M059J (cell line): Measurements from ENCODE around the gene RALGAPA1. TPM values are rescaled to one million over a fixed set of nuclear protein-coding genes. Genes with fewer than 3 reads are reported as not detected.
"Not testable (repeated sequence)": the region's sequence is repeated elsewhere in the genome, so short reads cannot be mapped to it uniquely, and the experiment has no call there.

Source experiments
- DNase-seq: peaks from one replicate; pipeline ENCODE4 v3.0.0-alpha.2; 2012; ENCODE audit warnings: low read depth
- total RNA-seq: library from RNA; depleted of rRNA; stranded (reverse); fragments of >200 nt; shearing (Covaris generic); gene quantifications from 2 replicates; pipeline ENCODE4 v1.2.3, GENCODE V29; 2014

RALGAPA1 gene
- total RNA-seq, 1 experiment from 2014 or later = 13.4 TPM

DNA sequence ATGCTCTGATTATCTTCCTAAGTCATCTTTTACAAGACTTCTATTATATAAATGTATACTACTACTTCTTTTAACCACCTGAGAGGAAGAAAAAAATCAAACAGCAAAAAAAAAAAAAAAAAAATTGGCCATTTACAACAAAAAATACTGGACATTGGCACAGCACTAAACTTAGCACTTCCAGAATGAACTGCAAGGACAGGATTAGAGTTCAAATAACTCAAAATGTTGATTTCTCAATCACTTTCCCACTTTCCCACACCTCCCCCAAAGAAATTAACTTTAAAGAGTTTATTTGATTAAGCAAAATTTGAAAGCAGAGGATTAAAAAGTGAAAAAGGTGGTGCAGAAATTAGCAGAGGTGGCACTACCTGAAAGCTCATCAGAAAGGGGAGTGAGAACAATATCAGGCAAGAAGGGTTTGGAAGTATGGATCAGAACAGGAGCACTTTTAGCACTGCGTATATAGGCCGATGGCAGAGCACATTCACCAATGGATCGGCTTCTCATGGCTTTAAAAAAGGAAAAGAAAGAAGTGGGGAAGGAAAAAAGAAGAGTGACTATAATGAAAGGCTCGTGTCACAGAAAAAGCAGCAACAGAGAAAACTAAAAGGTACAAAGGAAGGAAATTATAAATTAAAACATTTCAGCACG lies 109.2 kb downstream of the RALGAPA1 start:
- no peak for DNase-seq

DNA sequence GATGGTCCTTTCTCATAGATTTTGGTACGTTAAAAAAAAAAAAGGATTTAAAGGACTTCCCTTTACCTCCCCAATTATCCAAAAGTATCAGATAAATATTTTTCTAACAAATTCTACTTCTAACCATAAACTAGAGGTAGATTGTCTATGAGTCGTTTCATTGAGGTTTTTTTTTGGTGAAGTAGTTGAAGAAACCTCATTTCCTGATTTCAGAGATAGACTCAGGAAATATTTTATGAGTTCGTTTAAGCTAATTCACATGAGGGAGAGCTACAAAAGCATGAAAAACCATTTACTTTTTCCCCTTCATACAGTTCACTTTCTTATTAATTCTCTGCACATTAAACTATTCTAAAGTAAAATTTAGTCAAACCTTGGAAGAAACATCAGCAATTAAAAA lies 112.5 kb downstream of the RALGAPA1 start:
- peak; percentile 9 for DNase-seq

DNA sequence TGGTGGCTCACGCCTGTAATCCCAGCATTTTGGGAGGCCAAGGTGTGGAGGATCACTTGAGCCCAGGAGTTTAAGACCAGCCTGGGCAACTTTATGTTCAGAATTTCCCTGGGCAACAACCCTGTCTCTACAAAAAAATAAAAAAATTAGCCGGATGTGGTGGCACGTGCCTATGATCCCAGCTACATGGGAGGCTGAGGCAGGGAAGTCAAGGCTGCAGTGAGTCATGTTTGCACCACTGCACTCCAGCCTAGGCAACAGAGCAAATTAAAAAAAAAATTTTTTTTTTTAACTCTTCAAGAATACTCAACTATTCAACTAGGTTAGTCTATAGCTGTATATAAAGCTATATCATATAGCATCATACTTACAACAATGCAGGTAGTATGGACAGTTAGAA lies 113.0 kb downstream of the RALGAPA1 start:
- peak; percentile 13 for DNase-seq

DNA sequence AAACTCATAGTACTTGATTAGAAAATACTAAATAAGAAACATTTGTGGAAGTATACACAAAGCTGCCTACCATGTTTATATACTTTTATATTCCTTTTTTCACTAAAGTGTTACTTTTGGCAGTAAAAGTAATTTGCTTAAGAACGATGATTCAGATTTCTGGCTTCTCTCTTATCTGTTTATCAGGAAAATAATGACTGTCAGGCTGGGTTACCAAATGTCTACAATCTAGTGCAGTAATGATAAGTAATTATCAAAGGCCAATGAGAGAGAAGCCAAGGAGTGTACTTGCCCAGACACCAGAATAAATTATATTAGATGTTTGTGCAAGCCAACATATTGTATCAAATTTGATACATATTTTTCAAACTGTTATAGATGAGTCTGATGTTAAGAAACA lies 113.4 kb downstream of the RALGAPA1 start:
- DNase-seq = peak; percentile 18

DNA sequence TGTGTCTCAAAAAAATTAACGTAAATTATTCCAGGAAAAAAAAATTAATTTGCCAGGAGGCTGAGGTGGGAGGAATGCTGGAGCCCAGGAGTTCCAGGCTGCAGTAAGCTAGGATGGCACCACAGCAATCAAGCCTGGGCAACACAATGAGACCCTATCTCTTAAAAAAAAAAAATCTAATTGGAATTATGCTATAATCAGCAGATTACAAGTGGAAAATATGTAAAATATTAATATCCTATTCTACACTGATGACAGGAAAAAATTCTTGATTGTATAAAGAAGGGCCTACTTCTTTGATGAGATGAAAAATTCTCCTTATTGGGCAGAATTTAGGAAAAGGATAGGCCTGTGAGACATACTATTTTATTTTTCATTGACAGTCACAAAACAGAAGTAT lies 114.0 kb downstream of the RALGAPA1 start:
- no peak for DNase-seq

DNA sequence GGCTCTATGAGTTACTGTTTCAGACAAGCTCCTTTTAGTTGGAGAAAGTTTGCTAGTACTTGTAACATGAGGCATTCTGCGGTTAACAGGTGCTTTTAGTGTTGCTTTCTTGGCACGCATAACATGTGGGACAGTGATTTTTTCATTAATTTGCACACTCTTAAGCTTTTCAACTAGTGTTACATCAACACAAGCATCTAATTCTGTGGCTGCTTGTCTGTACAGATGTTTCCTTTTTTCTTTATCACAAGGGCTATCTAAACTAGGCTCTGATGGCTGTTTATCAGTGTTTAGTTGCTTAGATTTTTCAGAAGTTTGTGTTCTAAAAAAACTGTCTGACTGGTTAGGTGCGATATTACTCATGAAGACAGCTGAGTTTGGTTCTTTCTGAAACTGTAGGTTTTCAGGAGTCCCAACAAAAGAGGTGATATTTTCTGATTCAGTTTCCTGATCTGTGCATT lies 120.1 kb downstream of the RALGAPA1 start:
- DNase-seq = no peak

DNA sequence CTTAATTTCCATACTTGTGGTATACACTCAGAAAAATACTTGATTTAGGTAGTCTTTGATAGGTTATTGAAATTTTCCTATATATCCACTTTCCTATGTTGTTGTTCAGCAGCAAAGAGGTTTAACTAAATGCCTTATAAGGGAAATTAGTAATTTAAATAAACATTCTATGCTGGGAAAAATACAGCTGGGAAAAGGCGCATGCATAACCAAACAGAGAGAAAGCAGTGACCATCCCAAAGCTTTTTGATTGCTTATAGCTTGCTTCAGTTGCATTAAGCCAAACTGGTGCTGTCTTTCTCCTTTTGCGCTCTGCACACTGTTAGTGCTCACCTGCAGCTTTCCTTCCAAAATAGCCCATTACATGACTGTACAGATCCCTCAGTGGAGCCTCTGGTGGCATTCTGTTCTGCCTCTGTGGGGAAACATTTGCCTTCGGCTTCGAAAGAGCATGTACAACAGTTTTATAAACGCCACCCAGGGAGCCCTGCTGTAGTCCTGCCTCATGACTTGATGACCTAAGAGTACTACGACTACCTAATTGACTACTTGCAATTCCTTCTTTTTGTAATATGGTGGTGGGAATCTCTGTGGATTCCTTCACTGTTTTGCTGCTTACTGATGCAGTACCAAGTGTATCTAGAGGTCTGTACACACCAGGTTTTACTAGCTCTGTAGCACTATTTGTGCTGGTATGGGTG lies 120.8 kb downstream of the RALGAPA1 start:
- no peak for DNase-seq

DNA sequence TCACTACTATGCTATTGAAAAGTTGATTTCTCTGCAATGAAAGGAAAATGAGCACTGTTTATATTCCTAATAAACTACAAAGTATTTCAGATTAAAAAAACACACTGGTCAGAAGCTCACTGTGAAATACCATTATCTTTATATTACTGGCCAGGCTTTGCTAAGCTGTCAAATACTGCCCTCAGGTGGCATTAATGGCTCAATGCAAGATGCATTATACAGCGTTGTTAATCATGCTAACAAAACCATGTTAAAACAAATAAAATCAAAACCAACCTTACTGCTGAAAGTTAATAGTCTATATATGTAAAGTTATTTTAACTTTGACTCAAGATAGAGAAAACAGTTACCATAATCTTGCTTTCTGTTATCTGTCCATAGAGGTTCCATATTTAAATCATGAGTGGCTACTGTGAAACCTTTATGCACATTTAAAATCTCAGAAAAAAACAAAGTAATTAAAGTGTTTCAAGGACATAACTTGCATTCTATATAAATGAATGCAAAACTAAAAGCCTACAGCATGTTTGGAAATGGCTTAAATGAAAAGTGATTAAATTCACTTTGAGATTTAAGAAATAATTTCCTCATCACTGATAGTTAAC lies 121.7 kb downstream of the RALGAPA1 start:
- DNase-seq = peak; percentile 51

DNA sequence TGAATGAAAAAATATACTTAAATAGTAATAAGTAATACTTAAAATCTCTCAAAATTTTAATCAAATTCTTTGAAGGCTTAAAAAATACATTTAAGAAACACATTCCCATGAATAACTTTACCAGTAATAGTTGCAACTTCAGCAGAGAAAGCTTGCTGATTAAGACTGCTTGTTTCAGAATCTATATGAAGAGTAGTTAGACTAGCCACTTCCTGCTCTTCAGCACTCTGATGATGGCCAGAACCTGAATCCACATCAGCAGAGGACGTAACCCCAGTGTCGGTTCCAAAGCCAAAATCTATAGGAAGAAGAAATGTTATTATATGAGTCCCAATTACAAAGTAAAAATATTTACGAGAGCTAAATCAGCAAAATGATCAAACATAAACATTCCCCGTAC lies 125.4 kb downstream of the RALGAPA1 start:
- not testable (repeated sequence) for DNase-seq

DNA sequence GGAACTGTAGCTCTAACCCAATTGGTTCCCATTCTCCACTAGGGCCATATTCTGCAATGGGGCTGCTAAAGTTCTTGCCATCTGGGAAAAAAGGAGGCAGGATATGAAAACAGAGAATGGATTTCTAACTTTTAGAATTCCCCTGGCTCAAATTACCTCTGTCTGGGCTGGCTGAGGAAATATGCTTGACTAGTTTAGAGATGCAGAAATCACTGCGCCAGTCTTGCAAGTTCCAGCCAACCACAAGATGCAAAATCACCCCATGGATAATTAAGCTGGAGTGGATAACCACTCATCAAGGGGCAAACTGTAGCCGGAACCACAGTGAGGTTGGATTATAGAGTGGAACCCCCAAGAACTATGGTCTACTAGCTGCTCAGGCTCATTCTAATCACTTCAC lies 126.3 kb downstream of the RALGAPA1 start:
- no peak for DNase-seq

DNA sequence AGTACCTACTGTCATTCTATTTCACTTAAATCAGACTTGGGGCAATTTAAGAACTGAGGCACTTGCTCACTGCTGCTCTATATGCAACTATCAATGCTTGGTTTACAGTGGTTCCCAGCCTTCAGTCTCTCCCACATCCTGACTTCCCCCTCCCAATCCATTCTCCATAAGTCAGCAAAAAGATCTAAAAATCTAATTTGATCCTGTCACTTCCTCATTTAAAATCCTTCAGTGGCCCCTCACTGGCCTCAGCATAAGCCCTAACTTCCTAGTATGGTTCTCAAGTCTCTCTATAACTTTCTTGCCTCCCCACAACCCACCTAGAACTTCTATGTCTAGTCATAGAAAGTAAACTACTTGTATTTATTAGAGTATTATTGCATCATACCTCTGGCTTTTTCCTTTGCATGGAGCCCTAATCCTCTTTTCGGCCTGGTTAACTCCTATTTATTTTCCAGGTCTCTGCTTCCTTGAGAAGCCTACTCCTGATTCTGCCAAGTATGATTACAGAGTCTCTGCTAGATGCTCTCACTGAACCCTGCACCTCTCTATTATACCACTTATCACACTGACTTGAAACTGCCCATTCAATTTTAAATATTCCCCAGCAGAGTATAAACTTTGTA lies 130.6 kb downstream of the RALGAPA1 start:
- no peak for DNase-seq

DNA sequence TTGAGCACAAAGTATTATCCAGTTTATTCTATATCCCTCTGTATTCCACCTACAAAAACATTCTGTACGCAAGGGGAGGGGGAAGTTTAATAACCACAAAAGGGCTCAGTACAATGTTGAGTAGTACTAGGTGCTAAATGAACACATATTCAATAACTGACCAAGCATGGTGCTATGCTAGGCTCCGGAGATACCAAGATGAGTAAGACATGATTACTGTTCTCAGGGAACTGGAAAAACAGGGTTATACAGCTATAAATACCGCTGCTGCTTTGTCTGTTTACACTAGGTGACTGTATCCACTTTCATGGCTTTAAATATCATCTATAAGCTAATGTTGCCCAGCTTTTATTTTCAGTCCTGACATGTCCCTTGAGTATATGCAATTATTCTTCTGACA lies 139.3 kb downstream of the RALGAPA1 start:
- DNase-seq = peak; percentile 12

DNA sequence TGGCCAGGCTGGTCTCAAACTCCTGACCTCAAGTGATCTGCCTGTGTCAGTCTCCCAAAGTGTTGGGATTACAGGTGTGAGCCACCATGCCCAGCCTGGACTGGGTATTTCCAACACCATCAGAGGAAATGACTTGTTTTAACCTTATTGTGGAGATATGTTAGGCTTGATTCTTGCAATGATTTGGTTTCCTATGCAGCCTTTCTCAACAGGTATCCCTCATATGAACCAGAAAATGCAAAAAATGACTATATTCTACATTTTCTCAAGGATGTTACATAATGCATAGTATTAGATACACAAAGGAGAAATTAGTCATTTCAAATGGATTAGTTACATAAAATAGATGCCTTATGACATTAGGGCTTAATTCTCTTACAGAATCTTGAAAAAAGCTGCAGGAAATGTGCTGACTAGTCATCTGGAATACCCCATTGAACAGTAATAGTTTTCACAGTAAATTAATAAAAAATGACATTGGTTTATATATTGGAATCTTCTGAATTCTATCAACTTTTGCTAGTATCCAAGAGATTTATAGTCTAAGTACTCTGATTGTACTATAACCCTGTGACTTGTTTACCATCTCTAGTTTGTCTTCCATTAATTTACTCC lies 142.6 kb downstream of the RALGAPA1 start:
- DNase-seq = no peak

DNA sequence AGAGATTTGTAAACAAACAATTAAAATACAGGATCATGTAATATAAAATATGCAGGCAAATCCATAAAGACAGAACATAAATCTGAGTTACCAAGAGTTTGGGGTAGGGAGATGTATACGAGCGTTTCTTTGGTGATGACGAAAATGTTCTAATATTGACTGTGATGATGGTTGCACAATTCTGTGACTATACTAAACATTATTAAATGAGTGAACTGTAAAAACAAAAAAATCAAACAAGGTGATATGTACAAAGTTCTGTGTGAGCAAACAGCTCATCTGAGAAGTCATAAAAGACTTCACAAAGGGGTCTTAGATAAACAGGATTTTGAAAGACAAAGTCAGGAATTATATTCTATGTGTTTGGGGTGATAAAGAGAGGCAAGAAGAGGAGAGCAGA lies 147.2 kb downstream of the RALGAPA1 start:
- DNase-seq = no peak

DNA sequence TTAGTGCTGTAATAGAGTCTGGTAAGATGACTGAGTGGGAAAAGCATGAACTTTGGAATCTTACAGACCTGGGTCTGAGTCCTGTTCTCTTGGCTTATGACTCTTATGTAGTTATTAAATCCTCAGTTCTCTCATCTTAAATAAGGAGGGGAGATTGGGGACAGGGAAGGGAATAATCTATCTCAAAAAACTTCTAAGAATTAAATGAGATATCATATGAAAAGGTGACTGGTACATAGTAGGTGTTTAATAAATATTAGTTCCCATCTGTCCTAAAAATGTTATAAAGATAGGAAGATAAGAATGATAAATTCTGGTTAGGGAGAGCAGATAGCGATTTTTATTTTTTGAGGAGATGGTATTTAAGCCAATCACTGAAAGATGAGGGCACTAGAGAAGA lies 156.1 kb downstream of the RALGAPA1 start:
- DNase-seq = no peak

DNA sequence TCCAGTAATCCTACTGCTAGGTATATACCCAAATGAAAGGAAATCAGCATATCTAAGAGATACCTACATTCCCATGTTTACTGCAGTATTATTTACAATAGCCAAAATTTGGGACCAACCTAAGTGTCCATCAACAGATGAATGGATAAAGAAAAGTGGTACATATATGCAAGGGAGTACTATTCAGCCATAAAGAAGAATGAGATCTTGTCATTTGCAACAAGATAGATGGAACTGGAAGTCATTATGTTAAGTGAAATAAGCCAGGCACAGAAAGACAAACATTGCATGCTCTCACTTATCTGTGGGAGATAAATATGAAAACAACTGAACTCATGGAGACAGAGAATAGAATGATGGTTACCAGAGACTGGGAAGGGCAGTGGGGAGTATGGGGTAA lies 165.6 kb downstream of the RALGAPA1 start:
- no peak for DNase-seq

DNA sequence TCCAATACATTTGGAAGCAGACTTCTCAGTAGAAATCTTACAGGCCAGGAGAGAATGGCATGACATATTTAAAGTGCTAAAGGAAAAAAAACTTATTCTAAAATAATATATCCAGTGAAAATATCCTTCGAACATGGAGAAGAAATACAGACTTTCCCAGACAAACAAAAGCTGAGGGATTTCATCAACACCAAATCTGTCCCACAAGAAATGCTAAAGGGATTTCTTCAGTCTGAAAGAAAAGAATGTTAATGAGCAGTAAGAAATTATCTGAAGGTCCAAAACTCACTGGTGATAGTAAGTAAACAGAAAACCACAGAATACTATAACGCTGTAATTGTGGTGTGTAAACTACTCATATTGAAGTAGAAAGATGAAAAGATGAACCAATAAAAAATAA lies 171.2 kb downstream of the RALGAPA1 start:
- no peak for DNase-seq

DNA sequence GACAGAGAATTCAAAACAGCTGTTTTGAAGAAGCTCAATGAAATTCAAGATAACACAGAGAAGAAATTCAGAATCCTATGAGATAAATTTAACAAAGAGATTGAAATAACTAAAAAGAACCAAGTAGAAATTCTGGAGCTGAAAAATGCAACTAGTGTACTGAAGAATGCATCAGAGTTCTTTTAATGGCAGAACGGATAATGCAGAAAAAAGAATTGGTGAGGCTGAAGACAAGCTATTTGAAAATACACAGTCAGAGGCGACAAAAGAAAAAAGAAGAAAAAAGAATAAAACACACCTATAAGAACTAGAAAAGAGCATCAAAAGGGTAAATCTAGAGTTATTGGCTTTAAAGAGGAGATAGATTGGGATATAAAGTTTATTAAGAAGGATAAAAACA lies 171.8 kb downstream of the RALGAPA1 start:
- DNase-seq = no peak

DNA sequence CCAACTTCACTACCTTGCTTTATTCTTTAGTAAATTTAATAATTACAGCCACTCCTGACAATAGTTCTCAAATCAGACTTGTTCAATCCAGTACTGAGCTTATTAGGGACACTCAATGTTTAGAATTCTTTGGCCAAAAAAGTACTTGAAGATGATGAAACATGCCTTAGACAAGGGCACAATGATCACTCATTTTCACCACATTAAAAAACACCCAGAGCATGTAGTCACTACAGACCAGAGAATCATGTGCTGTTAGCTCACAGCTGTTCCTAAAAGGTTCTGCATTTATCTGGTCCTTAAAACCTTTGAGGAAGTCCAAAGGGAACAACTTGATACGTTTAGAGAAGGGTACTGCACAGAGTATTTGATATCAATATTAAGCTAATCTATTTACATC lies 176.4 kb downstream of the RALGAPA1 start:
- no peak for DNase-seq

DNA sequence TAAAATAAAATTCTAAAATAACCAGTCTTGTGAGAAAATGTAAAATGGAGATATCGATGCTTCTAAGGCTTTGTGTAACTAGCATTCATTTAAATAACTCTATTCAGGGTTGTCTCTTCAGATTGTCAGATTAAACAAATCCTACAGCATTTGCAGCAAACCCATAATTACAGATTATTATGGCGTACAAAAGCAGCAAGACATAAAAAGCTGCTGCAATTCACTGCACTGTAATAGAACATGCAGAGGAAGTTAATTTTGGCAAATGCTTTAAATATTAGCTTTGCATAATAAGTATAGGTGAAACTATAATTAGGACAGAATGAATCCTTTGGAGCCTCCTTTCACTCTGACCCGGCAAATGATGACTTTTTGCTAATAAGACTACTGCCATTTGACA lies 176.8 kb downstream of the RALGAPA1 start:
- no peak for DNase-seq

DNA sequence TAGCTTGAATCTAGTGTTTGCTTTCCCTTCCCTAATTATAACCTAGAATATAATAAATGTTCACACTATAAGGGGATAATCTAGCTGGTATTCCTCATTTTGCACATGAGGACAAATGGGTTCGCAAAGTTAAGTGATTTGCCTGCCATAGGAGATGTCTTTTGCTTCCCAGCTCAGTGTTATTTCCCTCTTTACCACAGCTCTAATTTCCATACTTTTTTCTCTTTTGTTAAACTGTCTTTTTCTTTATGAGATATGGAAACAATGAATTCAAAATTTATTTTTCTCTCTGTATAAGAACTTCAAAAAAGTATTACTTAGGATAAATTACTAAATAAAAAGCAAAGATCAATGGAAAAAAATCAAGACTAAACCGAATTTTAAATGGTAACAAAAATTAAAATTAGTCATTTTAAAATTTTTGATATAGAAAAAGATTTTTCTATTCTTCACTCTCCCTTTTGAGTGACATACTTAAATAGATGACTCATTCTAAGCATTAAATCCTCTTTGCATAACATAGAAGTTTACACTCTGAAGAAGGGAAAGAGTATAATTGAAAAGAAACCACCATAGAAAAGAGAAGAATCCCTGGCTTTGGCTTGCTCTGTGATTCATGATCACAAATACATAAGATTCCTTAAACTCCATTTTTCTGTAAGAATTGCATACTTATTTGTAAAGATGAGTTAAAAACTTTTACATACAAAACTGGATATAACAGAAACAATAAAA lies 177.9 kb downstream of the RALGAPA1 start:
- no peak for DNase-seq

DNA sequence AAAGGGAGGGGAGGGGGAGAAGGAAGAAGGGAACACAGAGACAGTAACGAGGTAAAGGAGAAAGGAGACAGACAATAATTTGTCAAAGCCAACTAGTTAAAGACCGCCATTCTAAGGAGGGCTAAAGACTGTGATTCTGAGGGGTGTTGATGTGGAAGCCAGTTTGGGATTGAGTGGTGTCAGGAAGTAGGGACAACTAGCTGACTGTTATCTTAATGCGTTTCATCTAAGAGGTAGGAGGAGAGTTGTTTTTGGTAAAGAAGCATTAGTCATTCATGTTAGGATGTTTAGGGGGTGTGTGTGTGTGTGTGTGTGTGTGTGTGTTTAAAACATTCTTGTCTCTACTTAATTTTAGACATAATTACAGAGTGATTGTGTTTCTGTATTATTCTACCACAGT lies 180.1 kb downstream of the RALGAPA1 start:
- peak; percentile 9 for DNase-seq
